ENCODE data around the gene ZFYVE16. TPM values are rescaled to one million over a fixed set of nuclear protein-coding genes. Genes with fewer than 3 reads are reported as not detected.

The ZFYVE16 gene
- 10 to 100 TPM; 16.8 to 40.7 (median 22.8) TPM for total RNA-seq

DNA sequence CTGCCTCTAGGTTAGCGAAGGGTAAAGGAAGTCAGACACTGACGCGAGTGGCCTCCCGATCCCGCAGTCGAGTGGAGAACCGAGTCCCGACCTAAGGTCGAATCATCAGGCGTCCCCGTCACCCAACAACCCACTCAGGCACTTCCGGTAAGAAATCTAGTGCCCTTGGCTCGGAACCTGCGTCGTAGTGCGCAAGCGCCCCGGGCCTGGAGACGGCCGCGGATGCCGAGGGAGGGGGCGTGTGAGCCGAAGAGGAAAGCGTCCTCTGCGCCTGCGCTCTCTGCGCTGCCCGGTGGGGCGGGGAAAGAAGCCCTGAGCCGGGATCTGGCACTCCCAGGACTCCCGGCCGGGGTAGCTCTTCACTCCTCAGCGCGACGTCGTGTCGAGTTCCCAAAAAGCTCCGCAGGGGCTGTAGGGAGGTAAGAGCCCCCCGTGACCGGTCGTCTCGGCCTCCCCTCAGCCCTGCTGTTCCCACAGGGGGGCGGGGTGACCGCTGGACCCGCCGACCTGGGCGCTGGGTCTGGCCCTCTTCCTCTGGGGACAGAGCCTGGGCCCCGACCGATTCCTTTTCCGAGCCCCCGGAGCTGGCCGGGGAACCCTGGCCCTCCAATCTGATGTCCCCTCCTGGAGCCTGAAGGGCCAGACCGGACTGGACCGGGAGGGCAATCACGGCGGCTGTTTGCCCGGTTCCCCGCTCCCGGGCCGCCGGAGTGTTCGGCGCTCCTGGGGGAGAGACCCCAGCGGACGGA is at the start of gene ZFYVE16:
Gene ZFYVE16, plus strand, starts transcription at position 330 of the 749 bp plus-strand sequence. CDS start 26,084 bp downstream, outside the sequence.
- WGBS: 0% methylated on average over 4 of the region's 66 CpGs
- intact Hi-C loops (cut with DNase I): loop anchor here (5.0 to 10.0 kb wide), 2 partner anchors 153 to 244 kb away; partner anchors contain the start of genes DHFR, MSH3 and SERINC5
- TF ChIP-seq EP300 (IDR thresholded peaks at IDR 0.05) (no peak), POLR2AphosphoS5 (IDR thresholded peaks at IDR 0.05) (peak; percentile 94 to 97), POLR2A (IDR thresholded peaks at IDR 0.05; ENCODE audit: low read depth) (peak; percentile 57)
- TF ChIP-seq, protein P1, sequence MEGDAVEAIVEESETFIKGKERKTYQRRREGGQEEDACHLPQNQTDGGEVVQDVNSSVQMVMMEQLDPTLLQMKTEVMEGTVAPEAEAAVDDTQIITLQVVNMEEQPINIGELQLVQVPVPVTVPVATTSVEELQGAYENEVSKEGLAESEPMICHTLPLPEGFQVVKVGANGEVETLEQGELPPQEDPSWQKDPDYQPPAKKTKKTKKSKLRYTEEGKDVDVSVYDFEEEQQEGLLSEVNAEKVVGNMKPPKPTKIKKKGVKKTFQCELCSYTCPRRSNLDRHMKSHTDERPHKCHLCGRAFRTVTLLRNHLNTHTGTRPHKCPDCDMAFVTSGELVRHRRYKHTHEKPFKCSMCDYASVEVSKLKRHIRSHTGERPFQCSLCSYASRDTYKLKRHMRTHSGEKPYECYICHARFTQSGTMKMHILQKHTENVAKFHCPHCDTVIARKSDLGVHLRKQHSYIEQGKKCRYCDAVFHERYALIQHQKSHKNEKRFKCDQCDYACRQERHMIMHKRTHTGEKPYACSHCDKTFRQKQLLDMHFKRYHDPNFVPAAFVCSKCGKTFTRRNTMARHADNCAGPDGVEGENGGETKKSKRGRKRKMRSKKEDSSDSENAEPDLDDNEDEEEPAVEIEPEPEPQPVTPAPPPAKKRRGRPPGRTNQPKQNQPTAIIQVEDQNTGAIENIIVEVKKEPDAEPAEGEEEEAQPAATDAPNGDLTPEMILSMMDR (IDR thresholded peaks at IDR 0.05): no peak

DNA sequence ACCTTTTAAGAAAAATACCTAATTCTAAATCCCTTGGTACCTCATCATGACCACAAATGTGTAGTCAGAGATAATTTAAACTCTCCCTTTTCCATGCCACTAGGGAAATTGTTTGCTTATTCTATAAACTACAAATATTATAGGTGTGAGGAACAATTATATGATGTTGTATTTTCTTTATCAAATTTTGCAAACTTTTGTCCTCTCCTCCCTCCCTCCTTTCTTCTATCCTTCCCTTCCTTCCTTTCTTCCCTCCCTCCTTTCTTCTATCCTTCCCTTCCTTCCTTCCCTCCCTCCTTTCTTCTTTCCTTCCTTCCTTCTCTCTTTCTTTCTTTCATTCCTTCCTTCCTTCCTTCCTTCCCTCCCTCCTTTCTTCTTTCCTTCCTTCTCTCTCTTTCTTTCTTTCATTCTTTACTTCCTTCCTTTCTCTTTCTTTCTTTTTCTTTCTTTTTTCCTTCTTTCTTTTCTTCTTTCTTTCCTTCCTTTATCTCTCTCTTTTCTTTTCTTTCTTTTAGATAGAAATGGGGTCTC is 46.9 kb upstream of the ZFYVE16 start:
- no peak overlapping the region for H3K4me3 ChIP-seq
- H3K36me3 ChIP-seq: no peaks in the 10 kb centered on the region
- TF ChIP-seq EP300 (IDR thresholded peaks at IDR 0.05) (no peak), POLR2AphosphoS5 (IDR thresholded peaks at IDR 0.05) (no peak), POLR2A (IDR thresholded peaks at IDR 0.05; ENCODE audit: low read depth) (no peak)
- TF ChIP-seq, protein P1 (IDR thresholded peaks at IDR 0.05): no peak
- intact Hi-C loops (cut with DNase I): no loop called here
- no peaks in the 10 kb centered on the region for H3K9me3 ChIP-seq
- DNase-seq (ENCODE audit: extremely low spot score): no peak
- H3K27me3 ChIP-seq: no peaks in the 10 kb centered on the region
- H3K4me1 ChIP-seq: no peaks in the 10 kb centered on the region
- H3K27ac ChIP-seq (replicated peaks in 1 of 4): no peak overlapping the region

More for the DNA sequence above, at the start of gene ZFYVE16:
- Histone ChIP-seq H3K4me1 (peaks cover 24 to 37% (median 35%) of the 10 kb centered on the region in 4 donors), H3K4me3 (peak within 1 kb of the TSS; percentile 59 to 95 (median 74)), H3K9me3 (no peaks in the 10 kb centered on the region), H3K27me3 (no peaks in the 10 kb centered on the region), H3K36me3 (no peaks in the 10 kb centered on the region), H3K27ac (replicated peaks in 1 of 4) (peak within 1 kb of the TSS; percentile 95 to 96 (median 96))
- peak; percentile 99 for DNase-seq (ENCODE audit: extremely low spot score)

DNA sequence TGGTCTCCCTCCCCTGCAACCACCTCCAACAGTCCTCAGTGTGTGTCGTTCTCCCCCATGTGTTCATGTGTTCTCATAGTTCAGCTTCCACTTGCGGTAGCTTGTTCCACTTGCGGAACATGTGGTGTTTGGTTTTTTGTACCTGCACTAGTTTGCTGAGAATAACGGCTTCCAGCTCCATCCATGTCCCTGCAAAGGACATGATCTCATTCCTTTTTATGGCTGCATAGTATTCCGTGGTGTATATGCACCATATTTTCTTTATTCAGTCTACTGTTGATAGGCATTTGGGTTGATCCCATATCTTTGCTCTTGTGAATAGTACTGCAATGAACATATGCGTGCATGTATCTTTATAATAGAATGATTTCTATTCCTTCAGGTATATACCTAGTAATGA is 43.0 kb upstream of the ZFYVE16 start:
- no peaks in the 10 kb centered on the region for H3K27me3 ChIP-seq
- no peak for DNase-seq (ENCODE audit: extremely low spot score)
- H3K4me1 ChIP-seq: no peaks in the 10 kb centered on the region
- TF ChIP-seq EP300 (IDR thresholded peaks at IDR 0.05) (no peak), POLR2A (IDR thresholded peaks at IDR 0.05; ENCODE audit: low read depth) (no peak)
- H3K4me3 ChIP-seq: no peak overlapping the region
- no peaks in the 10 kb centered on the region for H3K36me3 ChIP-seq
- H3K27ac ChIP-seq (replicated peaks in 1 of 4): no peak overlapping the region
- whole genome bisulfite sequencing: 95% methylated on average over 6 of the region's 6 CpGs
- H3K9me3 ChIP-seq: no peaks in the 10 kb centered on the region
- intact Hi-C loops (cut with DNase I): no loop called here

DNA sequence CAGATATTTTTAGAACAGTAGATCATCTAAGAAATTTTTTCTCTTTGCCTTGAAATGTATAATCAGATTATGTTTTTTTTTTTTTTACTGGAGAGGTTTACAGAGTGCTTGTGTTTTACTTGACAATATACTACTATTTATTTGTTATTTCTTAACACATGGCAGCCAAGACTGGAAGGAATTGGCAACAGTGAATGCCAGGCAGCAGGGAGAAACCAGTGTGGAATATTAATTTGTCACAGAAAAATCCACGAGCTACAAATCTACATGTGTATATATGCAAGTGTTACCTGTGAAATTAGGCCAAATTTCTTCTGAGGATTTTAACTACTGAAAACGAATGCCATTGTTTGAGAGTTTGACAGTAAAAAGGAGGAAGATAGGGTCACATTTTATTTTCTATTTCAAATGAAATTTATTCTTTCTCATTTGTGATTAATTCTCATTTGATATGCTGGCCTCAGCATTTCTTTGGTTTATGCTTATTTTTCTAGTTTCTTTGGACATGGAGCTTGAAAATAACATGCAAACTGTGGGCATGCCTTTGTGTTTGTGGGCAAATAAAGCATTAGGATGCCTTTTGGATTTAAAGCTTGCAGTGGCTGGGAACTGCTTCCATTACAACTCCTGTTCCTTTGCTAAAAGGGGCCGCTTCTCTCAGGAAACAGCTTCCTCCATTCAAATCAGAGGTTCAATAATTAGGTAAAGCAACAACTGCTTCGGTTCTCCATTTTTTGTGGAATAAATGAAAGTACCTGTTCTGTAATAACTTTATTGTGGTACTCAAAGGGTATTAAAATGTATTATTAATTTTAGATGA is 39.0 kb upstream of the ZFYVE16 start:
- Histone ChIP-seq H3K4me1 (no peaks in the 10 kb centered on the region), H3K36me3 (no peaks in the 10 kb centered on the region), H3K27ac (replicated peaks in 1 of 4) (no peak overlapping the region), H3K27me3 (no peaks in the 10 kb centered on the region), H3K4me3 (no peak overlapping the region), H3K9me3 (no peaks in the 10 kb centered on the region)
- TF ChIP-seq, protein P1 (IDR thresholded peaks at IDR 0.05): no peak
- intact Hi-C loops (cut with DNase I): no loop called here
- no peak for DNase-seq (ENCODE audit: extremely low spot score)
- 79% methylated on average over 4 of the region's 4 CpGs for WGBS

DNA sequence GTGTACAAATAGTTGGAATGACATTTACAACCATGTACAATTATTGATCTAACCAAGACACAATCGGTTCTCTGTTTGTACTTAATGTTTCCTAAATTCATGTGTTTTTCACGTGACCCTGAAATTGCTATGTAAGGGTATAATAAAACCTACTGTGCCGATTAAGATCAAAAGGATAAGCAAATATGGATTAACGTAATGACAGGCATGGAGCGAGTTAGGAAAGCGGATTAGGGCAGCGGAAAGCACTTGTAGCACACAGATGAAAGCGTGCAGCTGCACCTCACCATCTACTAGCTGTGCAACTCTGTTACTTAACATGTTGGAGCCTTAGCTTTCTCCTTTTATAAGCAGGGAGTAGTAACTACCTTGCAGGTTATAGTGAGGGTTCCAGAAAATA is 38.3 kb upstream of the ZFYVE16 start:
- Histone ChIP-seq H3K36me3 (no peaks in the 10 kb centered on the region), H3K4me3 (no peak overlapping the region), H3K9me3 (no peaks in the 10 kb centered on the region), H3K27ac (replicated peaks in 1 of 4) (no peak overlapping the region), H3K4me1 (no peaks in the 10 kb centered on the region), H3K27me3 (no peaks in the 10 kb centered on the region)
- DNase-seq (ENCODE audit: extremely low spot score): no peak
- WGBS: 89% methylated on average over 8 of the region's 8 CpGs
- no peak for TF ChIP-seq POLR2A (IDR thresholded peaks at IDR 0.05; ENCODE audit: low read depth)
- TF ChIP-seq POLR2AphosphoS5 (IDR thresholded peaks at IDR 0.05): no peak
- no peak for TF ChIP-seq EP300 (IDR thresholded peaks at IDR 0.05)
- TF ChIP-seq, protein P1 (IDR thresholded peaks at IDR 0.05): no peak
- intact Hi-C loops (cut with DNase I): no loop called here
